Coronary artery (tissue), 2 donors: ENCODE data around the gene ZSCAN20.
"Not testable (repeated sequence)": the region's sequence is repeated elsewhere in the genome, so short reads cannot be mapped to it uniquely, and the experiment has no call there.

Experiments used
- DNase-seq: peaks from one replicate; pipeline ENCODE4 v3.0.0-alpha.2; 2017; ENCODE audit warnings: low spot score
- H3K27ac ChIP-seq, 2 donors: fragments of 200-600 bp; sonication (generic); one replicate each; pipeline ENCODE4 v1.5.1; 2016 to 2019
- H3K4me3 ChIP-seq: fragments of 200-600 bp; sonication (generic); 2 replicates; pipeline ENCODE4 v1.5.1; 2016; ENCODE audit warnings: mild to moderate bottlenecking, moderate library complexity
- CTCF ChIP-seq: fragments of 200-600 bp; sonication (generic); IDR thresholded peaks from one replicate; pipeline ENCODE4 v1.5.1; 2019; ENCODE audit warnings: antibody characterized with exemption

ZSCAN20 gene

GRCh38 chr1:33501774-33502173 lies 29.3 kb downstream of the ZSCAN20 start:
- DNase-seq, result no peak
- no peak for TF ChIP-seq CTCF
- Histone ChIP-seq H3K27ac (no peak overlapping the region), H3K4me3 (no peak overlapping the region)

- no peak overlapping the region for H3K4me3 ChIP-seq
- H3K27ac ChIP-seq, result no peak overlapping the region
- TF ChIP-seq CTCF, result no peak
- DNase-seq, result no peak
Measured at GRCh38 chr1:33502726-33503125, 30.3 kb downstream of the ZSCAN20 start.

- TF ChIP-seq CTCF, result no peak
- no peak overlapping the region for H3K27ac ChIP-seq
Measured at GRCh38 chr1:33503506-33503905, 31.1 kb downstream of the ZSCAN20 start.

GRCh38 chr1:33507661-33508060 lies 35.2 kb downstream of the ZSCAN20 start:
- DNase-seq, result no peak
- no peak overlapping the region for H3K27ac ChIP-seq

More at GRCh38 chr1:33503506-33503905, 31.1 kb downstream of the ZSCAN20 start:
- no peak for DNase-seq
- H3K4me3 ChIP-seq, result no peak overlapping the region

GRCh38 chr1:33508151-33508550 lies 35.7 kb downstream of the ZSCAN20 start:
- no peak for DNase-seq
- no peak overlapping the region for H3K27ac ChIP-seq
- no peak overlapping the region for H3K4me3 ChIP-seq
- TF ChIP-seq CTCF, result no peak

More at GRCh38 chr1:33507661-33508060, 35.2 kb downstream of the ZSCAN20 start:
- no peak overlapping the region for H3K4me3 ChIP-seq
- TF ChIP-seq CTCF, result no peak

- DNase-seq, H3K27ac ChIP-seq, H3K4me3 ChIP-seq: not testable (repeated sequence)
Measured at GRCh38 chr1:33509276-33509675, 36.8 kb downstream of the ZSCAN20 start.

GRCh38 chr1:33512226-33513011 lies 40.0 kb downstream of the ZSCAN20 start:
- H3K4me3 ChIP-seq, result no peak overlapping the region
- H3K27ac ChIP-seq, result no peak overlapping the region
- no peak for TF ChIP-seq CTCF
- DNase-seq, result no peak
